IPS-18a (cell line): ENCODE results near the gene UXS1.

ENCODE experiments used
- H3K27ac ChIP-seq: one replicate; pipeline ENCODE4 v1.5.1; 2013; ENCODE audit warnings: low read length
- H3K27me3 ChIP-seq: one replicate; pipeline ENCODE4 v1.6.1; 2013; ENCODE audit warnings: mild to moderate bottlenecking, low read length; ENCODE audit not compliant: control insufficient read depth, insufficient read depth
- H3K36me3 ChIP-seq: one replicate; pipeline ENCODE4 v1.6.1; 2013; ENCODE audit warnings: low read depth, low read length; ENCODE audit not compliant: control insufficient read depth
- H3K4me1 ChIP-seq: one replicate; pipeline ENCODE4 v1.6.1; 2013; ENCODE audit warnings: low read depth, low read length; ENCODE audit not compliant: control insufficient read depth
- H3K4me3 ChIP-seq: one replicate; pipeline ENCODE4 v1.5.1; 2013; ENCODE audit warnings: low read length
- H3K9ac ChIP-seq: one replicate; pipeline ENCODE4 v1.6.1; 2013; ENCODE audit warnings: mild to moderate bottlenecking, low read length, moderate library complexity
- H3K9me3 ChIP-seq: one replicate; pipeline ENCODE4 v1.6.1; 2013; ENCODE audit warnings: low read depth, low read length; ENCODE audit not compliant: control insufficient read depth

Gene UXS1

DNA sequence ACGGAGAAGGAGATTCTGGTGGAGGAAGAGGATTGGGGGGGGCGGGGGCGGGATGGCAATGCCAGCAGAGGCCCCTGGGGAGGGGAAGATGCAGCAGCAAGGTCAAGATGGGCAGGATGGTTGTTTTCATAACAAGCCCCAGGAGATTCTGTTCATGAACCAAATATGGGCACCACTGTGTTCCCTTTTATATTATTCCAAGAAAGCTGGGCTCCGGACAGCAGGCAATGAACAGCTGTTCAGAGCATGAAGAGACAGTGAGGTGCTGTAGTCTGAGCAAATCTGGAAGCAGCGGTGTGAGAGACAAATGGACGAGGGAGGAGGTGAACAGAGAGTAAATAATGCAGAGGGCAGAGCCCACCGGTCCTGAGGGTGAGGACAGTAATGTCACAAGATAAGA lies 20.0 kb downstream of the UXS1 start:
- H3K4me1 ChIP-seq: no peaks in the 10 kb centered on the region
- no peaks in the 10 kb centered on the region for H3K27me3 ChIP-seq
- H3K27ac ChIP-seq: no peak overlapping the region
- no peaks in the 10 kb centered on the region for H3K9me3 ChIP-seq
- no peak overlapping the region for H3K4me3 ChIP-seq
- no peaks in the 10 kb centered on the region for H3K36me3 ChIP-seq
- no peak overlapping the region for H3K9ac ChIP-seq

DNA sequence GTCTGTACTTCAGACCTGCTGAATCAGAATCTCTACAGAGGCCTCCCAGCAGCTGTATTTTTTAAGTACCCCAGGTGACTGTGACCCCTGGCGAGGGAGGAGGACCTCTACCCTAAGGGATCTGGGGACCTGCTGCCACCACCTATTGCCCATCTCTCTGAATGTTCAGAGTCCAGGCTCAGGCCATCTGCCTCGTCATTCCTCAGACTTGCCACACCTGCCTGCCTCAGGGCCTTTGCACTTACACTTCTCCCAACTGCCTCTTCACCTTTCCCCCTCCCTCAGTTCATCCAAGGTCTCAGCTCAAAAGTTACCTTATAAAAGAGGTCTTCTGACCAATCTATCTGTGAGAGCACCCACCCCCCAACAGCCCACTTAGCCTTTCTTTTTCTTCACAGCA lies 21.5 kb downstream of the UXS1 start:
- Histone ChIP-seq H3K27me3 (no peaks in the 10 kb centered on the region), H3K4me3 (no peak overlapping the region), H3K36me3 (no peaks in the 10 kb centered on the region), H3K9me3 (no peaks in the 10 kb centered on the region), H3K4me1 (no peaks in the 10 kb centered on the region), H3K9ac (no peak overlapping the region), H3K27ac (no peak overlapping the region)

DNA sequence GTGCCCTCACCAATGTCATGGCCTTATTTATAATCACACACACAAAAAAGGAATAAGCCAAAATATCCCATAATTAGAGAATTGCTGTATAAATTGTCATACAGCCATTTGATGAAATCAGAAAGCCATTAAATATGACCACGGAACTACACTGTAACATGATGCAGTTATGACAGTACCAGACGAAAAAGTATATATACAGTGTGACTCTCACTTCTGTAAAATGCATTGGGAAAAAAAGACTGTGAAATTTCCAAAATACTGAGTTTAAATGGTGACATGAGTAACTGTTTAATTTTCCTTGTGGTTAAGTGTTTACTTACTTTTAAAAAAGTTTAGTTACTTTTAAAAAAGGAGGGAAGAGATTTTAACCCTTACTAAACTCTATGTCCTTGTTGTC lies 25.4 kb downstream of the UXS1 start:
- no peaks in the 10 kb centered on the region for H3K9me3 ChIP-seq
- H3K9ac ChIP-seq: no peak overlapping the region
- H3K27ac ChIP-seq: no peak overlapping the region
- H3K36me3 ChIP-seq: no peaks in the 10 kb centered on the region
- H3K4me1 ChIP-seq: peaks cover 39% of the 10 kb centered on the region
- no peak overlapping the region for H3K4me3 ChIP-seq
- no peaks in the 10 kb centered on the region for H3K27me3 ChIP-seq

DNA sequence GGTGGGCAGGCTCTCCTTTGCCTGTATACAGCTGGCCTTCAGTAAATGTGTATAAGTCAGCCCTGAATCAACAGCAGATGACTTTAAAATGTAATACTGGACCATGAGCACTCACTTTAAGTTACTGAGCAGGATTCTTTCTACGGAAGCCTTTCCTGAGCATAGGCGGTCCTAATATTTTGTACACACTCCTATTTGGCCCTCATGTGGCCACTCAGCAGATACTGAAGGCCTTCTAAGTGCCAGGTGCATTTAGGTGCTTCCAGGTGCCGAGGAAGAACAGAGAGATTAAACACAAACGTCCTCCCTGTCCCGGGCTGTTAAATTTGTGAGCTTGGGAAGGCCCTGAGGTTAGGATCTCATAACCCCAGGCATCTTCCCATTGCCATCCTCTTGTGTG lies 27.0 kb downstream of the UXS1 start:
- H3K4me1 ChIP-seq: peaks cover 41% of the 10 kb centered on the region
- H3K27me3 ChIP-seq: no peaks in the 10 kb centered on the region
- H3K4me3 ChIP-seq: no peak overlapping the region
- no peaks in the 10 kb centered on the region for H3K9me3 ChIP-seq
- peaks cover 5% of the 10 kb centered on the region for H3K36me3 ChIP-seq
- H3K9ac ChIP-seq: no peak overlapping the region
- no peak overlapping the region for H3K27ac ChIP-seq

- peaks cover 41% of the 10 kb centered on the region for H3K4me1 ChIP-seq
- H3K27ac ChIP-seq: no peak overlapping the region
- no peaks in the 10 kb centered on the region for H3K9me3 ChIP-seq
Measured at GRCh38 chr2:106165561-106165960, 28.5 kb downstream of the UXS1 start.

GRCh38 chr2:106165029-106165428 lies 29.1 kb downstream of the UXS1 start:
- Histone ChIP-seq H3K27ac (no peak overlapping the region), H3K27me3 (no peaks in the 10 kb centered on the region), H3K9me3 (no peaks in the 10 kb centered on the region), H3K4me1 (peaks cover 41% of the 10 kb centered on the region), H3K4me3 (peak overlapping the region; percentile 39), H3K9ac (no peak overlapping the region), H3K36me3 (peaks cover 10% of the 10 kb centered on the region)

More at GRCh38 chr2:106165561-106165960, 28.5 kb downstream of the UXS1 start:
- H3K36me3 ChIP-seq: peaks cover 5% of the 10 kb centered on the region
- peak overlapping the region; percentile 39 for H3K4me3 ChIP-seq
- no peak overlapping the region for H3K9ac ChIP-seq
- no peaks in the 10 kb centered on the region for H3K27me3 ChIP-seq

DNA sequence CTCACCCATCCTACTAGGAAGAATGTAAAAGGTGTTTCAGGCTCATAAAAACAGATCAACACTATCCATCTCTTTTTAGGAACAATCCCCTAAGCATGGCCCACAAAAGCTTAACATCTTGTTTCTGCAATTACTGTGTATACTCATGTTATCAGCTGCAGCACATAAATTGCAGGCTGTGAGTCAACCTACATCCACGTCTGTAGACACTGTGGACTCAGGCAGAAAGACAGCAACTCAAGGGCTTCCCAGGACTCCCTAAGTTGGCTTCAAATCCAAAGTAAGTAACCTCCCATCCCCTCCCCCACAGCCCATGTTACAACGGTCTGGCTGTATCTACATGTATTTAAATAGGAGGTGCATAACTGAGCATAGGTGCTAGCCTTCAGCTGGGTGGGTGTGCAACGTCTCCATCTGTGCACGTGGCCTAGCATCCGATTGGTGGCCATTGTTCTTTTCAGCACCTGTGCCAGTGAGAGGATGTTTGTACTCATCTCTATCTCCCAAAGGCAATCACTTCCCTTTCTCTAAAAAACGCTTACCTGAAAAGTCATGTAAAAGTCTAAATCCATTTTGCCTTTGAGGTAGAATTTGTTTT lies 30.1 kb downstream of the UXS1 start:
- Histone ChIP-seq H3K4me1 (peaks cover 41% of the 10 kb centered on the region), H3K9me3 (no peaks in the 10 kb centered on the region), H3K4me3 (no peak overlapping the region), H3K27me3 (no peaks in the 10 kb centered on the region), H3K9ac (no peak overlapping the region), H3K36me3 (peaks cover 19% of the 10 kb centered on the region), H3K27ac (no peak overlapping the region)

- Histone ChIP-seq H3K4me1 (peaks cover 37% of the 10 kb centered on the region), H3K27ac (no peak overlapping the region), H3K27me3 (no peaks in the 10 kb centered on the region), H3K4me3 (no peak overlapping the region), H3K36me3 (peaks cover 27% of the 10 kb centered on the region), H3K9ac (no peak overlapping the region), H3K9me3 (no peaks in the 10 kb centered on the region)
Measured at GRCh38 chr2:106161938-106162820, 31.9 kb downstream of the UXS1 start.

DNA sequence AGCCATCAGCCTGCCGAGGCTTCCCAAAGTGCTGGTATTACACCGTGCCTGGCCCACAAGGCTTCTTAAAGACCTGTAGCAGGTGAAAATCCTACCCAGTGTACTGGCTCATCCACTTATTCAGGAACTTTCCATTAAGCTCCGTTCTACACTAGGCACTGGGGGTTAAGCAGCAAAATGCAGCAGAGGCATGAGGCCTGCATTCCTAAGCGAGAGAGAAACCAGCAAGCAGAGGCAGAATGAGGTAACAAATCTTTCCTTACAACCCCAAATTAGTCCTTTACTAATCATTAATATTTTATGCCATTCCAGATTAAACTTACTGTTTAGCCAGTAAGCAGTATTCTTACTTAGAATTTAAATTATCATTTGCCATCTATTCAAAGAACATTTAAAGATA lies 32.8 kb downstream of the UXS1 start:
- peaks cover 27% of the 10 kb centered on the region for H3K36me3 ChIP-seq
- no peak overlapping the region for H3K27ac ChIP-seq
- H3K4me1 ChIP-seq: peaks cover 29% of the 10 kb centered on the region
- H3K9me3 ChIP-seq: no peaks in the 10 kb centered on the region
- no peaks in the 10 kb centered on the region for H3K27me3 ChIP-seq
- H3K9ac ChIP-seq: no peak overlapping the region
- no peak overlapping the region for H3K4me3 ChIP-seq

GRCh38 chr2:106160786-106161261 lies 33.3 kb downstream of the UXS1 start:
- Histone ChIP-seq H3K36me3 (peaks cover 27% of the 10 kb centered on the region), H3K27me3 (no peaks in the 10 kb centered on the region), H3K9ac (no peak overlapping the region), H3K4me3 (no peak overlapping the region), H3K27ac (no peak overlapping the region), H3K9me3 (no peaks in the 10 kb centered on the region), H3K4me1 (peaks cover 24% of the 10 kb centered on the region)

- Histone ChIP-seq H3K27ac (no peak overlapping the region), H3K4me3 (no peak overlapping the region), H3K9me3 (no peaks in the 10 kb centered on the region), H3K4me1 (peaks cover 17% of the 10 kb centered on the region), H3K9ac (no peak overlapping the region), H3K27me3 (no peaks in the 10 kb centered on the region), H3K36me3 (peaks cover 30% of the 10 kb centered on the region)
Measured at GRCh38 chr2:106159866-106160785, 34.0 kb downstream of the UXS1 start.
